Jurkat, Clone E6-1 (cell line): ENCODE data around the gene KLHL22.
"Not testable (repeated sequence)": the region's sequence is repeated elsewhere in the genome, so short reads cannot be mapped to it uniquely, and the experiment has no call there.

Source experiments
- DNase-seq: peaks from one replicate; pipeline ENCODE4 v3.0.0-alpha.2; 2011; ENCODE audit warnings: low read depth, low spot score
- H3K4me3 ChIP-seq: 2 replicates; pipeline ENCODE4 v1.5.1; 2011; ENCODE audit warnings: mild to moderate bottlenecking, low read length, control low read depth, moderate library complexity

KLHL22 gene

DNA sequence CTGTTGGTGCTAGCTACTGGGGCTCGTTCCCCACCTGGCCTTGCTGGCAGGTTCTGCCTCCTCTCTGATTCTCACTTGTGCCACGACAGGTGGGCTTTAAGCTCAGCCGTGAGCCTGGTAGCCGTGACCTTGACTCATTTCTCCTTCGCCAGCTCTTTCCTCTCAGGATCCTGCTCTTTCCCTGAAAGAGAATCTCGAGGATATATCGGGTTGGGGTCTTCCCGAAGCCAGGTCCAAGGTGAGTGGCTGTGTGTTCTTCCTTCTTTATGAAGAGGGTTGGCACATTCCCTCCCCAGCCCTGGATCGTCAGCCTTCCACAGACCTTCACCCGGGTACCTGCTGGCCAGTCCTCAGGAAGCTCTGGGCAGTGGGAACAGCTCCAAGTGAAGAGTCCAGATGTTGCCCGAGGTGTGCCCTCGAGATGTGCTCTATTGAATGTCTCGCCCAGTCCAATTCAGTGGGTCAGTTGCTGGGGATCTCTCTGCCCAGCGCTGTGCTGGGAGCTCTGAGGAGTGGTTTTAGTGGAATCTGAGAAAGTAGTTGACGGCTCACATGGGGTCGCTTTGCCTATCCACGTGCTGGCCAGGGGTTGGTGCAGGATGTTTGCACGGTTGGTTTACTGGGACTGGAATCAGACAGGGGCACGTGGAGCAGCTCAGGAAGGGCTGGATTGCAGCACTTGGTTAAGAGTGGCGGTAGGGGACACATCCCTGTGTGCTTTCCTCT, 100.3 kb downstream of the KLHL22 start:
- peak overlapping the region; percentile 82 for H3K4me3 ChIP-seq
- no peak for DNase-seq

DNA sequence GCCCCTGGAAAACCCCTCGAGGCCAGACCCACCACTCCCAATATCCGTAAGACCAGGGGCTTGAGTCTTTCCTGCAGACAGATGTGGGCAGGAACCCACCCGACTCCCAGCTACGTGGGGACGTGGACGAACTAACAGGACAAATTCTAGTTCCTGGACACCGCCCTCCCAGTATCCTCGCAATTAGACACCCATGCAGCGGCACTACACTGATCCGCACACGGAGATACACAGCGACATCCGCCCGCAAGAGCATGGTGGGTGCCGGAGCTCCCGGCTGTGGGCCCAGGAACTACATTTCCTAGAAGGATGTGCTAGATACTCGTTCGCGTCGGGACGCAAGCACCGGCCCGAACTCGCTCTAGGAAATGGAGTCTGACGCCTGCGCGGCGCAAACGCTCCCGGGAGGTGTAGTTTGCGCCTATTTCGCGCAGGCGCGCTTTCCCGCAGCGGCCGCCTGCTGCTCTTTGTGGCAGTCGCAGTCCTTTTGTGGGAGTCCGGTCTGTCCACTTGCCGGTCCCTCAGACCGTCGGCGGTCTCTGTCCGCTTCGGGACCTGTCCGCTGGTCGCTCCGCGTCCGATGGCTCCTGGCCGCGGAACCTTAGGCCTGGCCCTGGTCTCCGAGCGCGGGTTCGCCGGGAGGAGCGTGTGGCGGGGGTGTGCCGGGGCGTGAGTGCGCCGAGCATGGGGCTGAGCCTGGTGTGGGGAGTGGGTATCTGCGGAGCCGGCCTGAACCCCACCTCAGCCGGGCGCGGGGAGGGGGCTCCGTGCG, 101.7 kb downstream of the KLHL22 start, which contains the start of gene ZNF74:
TSS of gene ZNF74 (plus strand) at position 447 of the 772 bp plus-strand sequence. CDS start 478 bp downstream, outside the sequence.
- peak within 1 kb of the TSS; percentile 82 for H3K4me3 ChIP-seq
- DNase-seq = peak; percentile 89

DNA sequence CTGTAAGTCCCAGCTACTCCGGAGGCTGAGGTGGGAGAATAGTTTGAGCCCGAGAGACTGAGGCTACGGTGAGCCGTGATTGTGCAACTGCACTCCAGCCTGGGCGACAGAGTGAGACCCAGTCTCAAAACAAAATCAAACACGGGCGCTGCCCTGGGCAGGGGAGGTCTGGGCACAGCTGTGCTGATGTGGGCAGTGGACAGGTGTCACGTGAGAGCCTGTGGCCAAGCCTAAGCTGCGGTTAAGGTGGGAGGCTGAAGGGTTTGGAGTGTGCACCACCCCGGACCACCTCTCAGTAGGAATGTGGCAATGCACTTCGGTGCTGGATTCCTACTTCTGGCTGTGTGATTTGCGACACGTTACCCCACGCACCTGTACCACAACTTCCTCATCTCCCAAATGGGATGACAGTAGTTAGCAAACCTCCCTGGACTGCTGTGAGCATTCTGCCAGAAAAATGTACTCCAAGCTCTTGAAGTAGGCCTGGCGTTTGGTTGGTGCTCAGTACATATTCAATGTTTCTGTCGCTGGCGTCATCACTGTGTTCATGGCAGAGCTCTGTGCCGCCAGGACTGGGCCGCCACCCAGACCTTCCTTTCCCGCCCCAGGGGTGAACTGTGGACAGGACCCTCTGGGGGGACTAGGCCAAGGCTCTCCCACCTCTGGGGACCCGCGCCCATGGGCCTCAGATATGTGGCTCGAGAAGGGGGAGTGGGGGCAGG, 102.5 kb downstream of the KLHL22 start:
- H3K4me3 ChIP-seq = peak overlapping the region; percentile 82
- DNase-seq = no peak

DNA sequence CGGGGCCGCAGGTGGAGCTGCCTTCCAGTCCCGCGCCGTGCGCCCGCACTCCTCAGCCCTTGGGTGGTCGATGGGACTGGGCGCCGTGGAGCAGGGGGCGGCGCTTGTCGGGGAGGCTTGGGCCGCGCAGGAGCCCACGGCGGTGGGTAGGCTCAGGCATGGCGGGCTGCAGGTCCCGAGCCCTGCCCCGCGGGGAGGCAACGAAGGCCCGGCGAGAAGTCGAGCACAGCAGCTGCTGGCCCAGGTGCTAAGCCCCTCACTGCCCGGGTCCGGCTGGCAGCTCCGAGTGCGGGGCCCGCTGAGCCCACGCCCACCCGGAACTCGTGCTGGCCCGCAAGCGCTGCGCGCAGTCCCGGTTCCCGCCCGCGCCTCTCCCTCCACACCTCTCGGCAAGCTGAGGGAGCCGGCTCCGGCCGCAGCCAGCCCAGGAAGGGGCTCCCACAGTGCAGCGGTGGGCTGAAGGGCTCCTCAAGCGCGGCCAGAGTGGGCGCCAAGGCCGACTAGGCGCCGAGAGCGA, 103.2 kb downstream of the KLHL22 start:
- not testable (repeated sequence) for H3K4me3 ChIP-seq, DNase-seq
